GM19023 (cell line): ENCODE results near the gene ST8SIA1.

Source experiments
- ATAC-seq: cut with Tn5 transposase; IDR thresholded peaks from one replicate; pipeline ENCODE4 v1.9.1; 2021; ENCODE audit warnings: mild to moderate bottlenecking, moderate library complexity; ENCODE audit not compliant: unreplicated experiment

The ST8SIA1 gene

DNA sequence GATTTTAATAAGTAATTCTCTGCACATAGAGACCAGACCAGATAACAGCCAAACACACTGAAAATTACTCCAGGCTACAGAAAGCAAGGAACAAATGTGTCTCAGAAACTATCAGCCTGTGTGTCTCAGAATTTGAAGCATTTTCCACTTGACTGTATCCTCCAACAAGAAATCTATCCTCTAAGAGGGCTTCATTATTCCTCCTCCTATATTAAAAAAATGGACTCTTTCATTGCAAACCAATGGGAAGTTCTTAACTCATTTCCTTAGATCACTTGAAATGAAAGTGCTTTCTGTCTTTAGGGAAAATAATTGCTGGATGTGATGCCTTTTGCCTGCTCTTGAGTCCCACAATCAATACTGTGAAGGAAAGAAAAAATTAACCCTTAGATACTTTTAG is 2.3 kb downstream of the ST8SIA1 start:
- ATAC-seq = no peak

DNA sequence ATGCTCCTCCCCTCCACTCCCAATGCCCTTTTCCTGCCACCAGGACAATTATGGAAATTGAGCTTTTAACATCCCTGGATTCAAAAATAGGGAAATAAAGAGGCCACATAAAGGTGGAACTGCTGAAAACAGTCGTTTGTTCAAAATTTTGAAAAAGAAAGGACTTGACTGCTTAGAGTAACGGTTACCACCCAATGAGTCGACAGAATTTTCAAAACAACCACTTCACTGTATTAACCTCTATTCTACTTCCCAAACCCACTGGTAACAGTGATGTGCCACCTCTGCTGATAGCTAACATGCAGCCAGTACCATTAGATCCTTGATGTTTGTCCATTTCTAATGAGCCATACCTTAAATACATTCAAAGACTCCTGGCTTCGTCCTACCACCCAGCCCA is 4.9 kb downstream of the ST8SIA1 start:
- ATAC-seq = no peak

DNA sequence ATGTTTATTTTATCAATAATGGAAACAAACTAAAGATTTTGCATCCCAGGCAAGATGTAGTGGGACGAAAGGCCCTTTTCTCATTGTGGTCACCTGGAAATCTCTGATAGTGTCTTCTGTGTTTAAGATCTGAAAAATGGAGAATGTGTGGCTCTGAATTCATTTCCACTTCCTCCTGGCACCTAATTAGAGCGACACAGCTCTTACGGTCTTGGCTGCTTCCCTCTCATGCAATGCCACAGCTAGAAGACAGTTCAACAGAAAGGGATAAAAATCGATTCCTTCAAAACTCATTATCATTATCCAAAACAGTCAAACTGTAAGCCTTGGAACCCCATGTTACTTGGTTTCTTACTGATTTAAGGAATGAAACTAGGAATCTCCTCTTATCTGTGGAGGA is 9.3 kb downstream of the ST8SIA1 start:
- no peak for ATAC-seq

DNA sequence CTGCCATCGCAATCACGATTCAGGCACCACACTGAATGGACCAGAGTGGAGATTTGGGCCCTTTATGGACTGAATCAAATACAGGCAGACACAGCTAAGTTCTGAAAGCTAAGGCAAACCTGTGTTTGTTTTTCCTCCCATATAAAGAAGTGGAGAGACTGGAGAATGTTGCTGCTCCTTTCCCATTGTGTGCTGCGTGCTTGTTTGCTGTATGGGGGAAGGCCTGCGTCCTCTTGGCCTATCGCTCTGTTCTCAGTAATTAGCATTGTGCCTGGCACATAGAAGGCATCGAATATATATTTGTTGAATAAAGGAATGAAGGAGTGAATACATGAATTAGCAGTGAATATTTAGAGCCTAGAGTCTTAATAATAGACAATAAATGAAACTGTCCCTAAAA is 12.4 kb downstream of the ST8SIA1 start:
- no peak for ATAC-seq

DNA sequence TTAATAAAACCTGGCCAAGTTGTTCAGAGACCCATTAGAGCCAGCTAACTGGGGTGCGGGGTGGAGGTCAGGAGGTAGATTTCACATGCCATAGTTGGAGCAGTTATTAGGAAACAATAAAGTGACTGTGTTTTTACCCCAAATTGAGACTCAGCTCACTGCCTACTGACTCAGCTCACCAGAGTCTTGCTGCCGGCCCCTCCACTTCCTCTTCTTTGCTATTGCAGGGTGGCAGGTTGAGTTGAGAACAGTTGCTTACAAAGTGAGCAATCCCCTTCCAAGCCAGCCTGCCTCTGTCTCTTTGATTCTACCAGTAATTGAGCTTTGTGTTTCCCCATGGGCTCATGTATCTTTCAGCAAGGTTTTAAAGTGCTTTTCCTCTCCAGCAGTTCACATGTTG is 12.9 kb downstream of the ST8SIA1 start:
- no peak for ATAC-seq

DNA sequence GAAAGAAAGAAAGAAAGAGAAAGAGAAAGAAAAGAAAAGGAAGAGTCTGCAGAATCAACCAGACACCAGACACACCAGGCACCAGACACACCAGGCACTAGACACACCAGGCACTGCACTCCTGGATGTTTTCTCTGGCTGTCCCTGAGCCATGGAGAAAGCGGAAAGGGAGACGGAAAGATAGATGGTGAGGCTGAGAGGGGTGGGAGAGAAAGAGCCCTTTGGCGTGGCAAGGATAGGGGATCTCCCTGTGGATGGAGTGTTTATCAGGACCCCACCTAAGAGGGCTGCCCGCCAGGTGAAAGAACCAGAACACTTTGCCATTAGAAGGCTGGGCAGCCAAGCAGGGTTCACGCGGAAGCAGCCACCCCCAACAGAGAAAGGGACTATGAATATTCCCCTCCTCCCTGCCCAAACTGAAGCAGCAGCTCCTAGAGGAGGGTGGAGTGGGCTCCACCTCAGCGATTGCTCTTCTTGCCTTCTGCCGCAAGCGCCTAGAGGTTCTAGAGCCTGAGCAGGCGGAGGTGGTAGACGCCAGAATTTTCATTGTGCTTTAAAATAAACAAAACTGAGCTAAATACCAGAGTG is 13.4 kb downstream of the ST8SIA1 start:
- no peak for ATAC-seq

DNA sequence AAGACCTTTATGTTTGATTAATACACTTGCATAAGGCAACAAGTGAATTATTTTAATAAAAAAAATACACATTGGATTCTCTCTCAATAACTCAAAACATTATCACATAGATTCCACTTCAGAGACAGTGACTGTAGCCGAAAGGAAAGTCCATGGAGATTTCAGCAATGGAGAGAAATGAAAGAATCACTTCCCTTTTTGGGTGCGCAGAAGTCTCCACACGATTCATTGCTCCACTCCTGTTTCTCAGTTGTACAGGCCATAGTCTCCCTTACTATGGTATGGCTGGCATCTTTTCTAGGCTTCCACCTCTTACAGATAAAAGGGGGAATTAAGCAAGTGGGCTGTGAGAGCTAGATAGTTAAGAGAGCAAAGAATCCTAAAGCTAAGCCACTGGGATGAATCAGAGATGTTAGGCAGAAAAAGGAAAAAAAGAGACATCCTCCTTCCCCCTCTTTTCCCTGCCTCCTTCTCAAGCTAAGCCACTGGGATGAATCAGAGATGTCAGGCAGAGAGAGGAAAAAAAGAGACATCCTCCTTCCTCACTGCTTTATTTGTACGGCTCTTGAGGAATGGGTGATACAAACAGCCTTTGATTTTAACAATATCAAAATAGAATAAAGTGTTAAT is 16.3 kb downstream of the ST8SIA1 start:
- no peak for ATAC-seq

DNA sequence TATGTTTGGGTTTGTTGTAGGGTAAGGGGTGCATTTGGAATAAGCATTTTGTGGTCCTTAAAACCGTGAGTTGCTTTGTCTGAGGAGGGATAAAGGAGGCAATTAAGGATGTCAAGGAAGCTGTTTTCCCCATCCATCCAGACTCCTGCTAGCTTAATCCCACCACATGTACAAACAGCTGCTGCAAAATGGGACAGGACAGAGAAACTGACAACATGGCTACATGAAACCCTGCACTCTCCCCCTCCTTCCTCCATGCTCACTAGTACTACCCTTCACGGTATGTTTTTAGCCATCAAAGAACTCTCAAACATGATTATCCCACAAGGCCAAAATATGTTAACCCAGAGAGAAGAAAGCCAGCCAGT is 20.6 kb downstream of the ST8SIA1 start:
- no peak for ATAC-seq

DNA sequence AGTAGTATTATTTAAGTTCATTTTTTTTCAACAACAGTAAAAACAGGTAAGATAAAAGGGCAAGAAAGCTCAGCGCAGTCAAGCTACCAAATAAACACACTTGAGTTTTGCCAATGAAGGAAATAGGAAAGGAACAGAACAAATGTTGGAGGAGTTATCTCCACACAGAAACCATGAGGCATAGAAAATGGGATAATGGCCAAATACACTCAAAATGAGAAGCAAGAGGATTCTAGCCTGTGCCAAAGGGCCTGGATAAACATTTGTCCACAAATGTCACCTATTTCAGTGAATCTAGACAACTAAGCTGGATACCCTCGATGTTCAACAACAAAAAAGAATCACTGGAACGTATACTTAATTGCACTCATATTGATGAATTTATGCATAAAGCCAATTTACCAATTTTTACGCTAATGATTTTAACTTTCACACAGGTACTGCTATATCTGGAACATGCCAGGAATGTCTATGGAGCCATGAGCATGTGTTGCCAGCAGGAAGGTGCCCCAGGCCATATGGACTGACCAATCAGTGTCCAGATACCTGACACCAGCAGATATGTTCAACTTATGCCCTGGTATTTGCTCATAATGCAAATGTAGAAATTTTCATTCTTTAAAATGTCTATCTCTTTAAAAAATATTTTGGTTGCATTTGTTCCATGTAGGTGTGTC is 21.1 kb downstream of the ST8SIA1 start:
- no peak for ATAC-seq

DNA sequence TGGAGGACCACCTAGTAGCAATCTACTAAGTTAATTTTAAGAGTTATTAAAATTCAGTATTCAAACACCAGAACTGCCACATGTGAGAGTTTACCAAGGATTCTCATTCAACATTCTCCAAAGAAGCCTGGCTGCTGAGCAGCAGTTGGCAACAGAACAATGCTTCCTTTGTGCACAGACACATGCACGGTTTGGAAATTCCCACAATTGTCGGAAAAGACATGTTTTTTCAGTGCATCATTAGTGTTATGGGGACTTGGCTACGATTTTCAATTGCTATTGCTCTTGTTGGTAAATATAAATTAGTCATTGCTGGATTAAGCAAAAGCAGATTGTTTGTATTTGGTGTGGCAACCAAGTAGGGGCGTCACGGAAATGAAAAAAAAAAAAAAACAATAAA is 22.2 kb downstream of the ST8SIA1 start:
- ATAC-seq = no peak

DNA sequence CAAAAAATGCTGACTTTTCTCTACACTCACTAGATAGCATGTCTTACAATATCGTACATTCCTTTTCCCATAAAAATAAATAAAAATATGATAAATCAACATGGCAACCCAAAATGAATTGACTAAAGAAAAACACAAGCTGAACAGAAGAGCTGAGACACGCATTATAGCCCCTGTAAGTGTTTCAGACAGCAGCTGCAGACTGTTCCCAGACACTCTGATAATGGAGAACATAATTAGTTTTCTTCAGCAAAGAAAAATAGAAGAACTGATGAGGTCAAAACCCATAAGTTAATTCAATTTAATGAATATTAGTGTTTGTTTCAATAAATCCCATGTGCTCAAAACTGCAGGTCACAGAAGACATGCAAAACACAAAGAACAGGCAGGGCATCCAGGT is 23.8 kb downstream of the ST8SIA1 start:
- ATAC-seq = no peak

DNA sequence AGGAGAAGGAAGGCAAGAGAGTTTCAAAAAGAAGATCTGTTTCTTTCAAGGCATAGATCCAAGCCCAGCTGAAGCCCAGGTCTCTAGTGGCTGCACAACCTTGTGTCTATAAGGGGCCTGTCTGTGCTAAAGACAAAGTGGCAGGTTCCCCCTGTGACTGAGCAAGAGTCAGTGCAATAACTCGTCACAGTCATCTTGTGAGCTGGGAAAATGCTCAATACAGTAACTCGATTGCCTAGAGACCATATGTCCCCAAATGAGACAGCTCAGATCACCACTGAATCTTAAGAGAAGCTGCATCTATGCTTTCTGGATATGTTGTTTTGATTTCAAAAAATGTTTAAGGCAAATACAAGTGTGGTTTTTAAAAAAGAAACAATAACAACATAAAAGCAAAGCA is 24.2 kb downstream of the ST8SIA1 start:
- ATAC-seq = no peak

DNA sequence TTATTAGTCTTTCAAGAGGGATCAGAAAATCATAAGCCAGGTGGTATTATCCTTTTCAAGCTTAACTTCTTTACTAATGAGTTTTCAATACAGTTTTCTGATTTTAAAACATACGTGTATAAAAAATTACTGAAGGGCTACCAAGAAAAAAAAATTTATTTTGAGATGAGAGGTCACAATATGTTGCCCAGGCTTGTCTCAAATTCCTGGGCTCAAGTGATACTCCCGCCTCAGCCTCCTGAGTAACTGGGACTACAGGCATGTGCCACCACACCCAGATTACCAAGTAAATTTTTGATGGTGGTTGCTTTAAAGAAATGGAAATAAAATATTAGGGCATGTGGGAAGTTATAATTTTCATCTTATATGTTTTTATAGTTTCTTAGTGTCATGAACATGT is 26.7 kb downstream of the ST8SIA1 start:
- ATAC-seq = no peak

DNA sequence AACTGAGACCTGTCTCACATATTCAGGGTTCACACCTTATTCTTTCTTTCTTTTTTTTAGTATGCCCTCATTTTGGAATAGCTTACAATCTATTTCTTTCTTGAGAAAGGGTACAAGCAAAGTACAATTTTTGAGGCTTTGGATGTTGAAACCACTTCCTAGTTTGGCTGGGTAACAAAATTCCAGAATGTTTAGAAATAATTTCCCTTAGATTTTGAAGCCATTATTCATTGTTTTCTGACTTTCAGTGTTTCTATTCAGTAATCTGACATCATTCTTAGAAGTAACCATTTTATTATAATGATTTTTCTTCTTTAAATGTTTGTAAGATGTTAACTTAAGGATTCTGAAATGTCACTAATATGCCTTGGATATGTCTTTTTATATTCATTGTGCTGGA is 28.2 kb downstream of the ST8SIA1 start:
- ATAC-seq = no peak

DNA sequence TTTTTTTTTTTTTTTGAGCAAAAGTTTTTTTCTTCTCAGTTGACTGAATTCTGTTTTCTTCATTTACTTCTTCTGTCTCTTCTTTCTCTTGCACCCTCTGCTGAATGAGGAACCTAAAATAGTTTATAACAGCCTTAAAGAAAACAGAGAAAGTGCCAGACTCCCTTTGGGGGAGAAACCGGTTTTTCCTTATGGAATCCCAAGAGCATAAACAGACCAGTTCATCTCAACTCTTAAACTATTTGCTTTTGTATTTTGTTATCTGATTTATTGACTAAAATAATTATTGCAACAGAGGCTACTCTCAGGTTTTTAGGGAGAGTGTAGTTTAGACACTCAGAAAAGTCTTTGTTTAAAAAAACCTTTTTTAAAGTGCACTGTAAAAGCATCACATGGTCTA is 30.2 kb downstream of the ST8SIA1 start:
- ATAC-seq = no peak

DNA sequence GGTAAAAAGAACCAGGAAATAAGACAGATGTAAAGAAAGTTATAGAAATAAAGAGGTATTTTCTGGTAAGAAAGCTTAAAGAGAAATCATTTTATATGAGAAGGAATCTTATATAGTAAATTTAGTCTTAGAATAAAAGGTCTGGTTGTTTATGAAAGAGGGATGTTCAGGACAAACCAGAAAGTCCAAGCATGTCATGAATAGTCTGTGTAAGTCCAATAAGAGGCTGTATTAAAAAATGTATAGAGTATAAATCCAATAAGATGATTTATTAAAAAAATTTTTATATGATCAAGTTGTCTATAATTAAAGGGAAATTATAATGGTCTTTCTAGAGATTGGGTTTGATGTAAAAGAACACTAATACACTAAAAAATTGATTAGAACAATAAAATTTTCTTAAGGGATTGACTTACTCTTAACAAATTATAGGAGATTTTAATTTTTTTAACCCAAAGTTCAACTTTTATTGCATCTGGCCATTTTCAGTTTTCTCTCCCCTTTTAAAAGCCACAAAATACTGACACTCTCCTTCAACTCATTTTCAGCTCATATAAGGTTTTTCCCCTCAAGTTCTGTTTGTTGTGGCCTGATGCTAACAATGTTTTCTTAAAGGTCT is 35.1 kb downstream of the ST8SIA1 start:
- no peak for ATAC-seq

DNA sequence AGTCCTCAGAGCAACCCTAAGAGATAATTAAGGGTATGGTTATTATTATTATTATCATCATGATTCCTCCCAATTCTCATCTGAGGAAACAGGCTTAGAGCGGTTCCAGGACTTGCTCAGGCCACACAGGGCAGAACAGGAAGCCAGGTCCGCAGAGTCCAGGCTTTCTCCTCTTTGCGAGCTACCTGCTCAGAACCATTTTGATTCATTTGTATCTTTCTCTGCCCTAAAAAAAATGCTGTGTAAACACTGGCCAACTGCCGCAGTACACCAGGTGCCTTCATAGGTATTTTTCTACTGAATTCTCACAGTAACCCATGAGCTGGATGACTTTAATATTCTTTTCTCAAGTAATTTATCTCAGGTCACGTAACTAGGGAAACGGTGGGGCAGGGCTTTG is 45.3 kb downstream of the ST8SIA1 start:
- no peak for ATAC-seq

DNA sequence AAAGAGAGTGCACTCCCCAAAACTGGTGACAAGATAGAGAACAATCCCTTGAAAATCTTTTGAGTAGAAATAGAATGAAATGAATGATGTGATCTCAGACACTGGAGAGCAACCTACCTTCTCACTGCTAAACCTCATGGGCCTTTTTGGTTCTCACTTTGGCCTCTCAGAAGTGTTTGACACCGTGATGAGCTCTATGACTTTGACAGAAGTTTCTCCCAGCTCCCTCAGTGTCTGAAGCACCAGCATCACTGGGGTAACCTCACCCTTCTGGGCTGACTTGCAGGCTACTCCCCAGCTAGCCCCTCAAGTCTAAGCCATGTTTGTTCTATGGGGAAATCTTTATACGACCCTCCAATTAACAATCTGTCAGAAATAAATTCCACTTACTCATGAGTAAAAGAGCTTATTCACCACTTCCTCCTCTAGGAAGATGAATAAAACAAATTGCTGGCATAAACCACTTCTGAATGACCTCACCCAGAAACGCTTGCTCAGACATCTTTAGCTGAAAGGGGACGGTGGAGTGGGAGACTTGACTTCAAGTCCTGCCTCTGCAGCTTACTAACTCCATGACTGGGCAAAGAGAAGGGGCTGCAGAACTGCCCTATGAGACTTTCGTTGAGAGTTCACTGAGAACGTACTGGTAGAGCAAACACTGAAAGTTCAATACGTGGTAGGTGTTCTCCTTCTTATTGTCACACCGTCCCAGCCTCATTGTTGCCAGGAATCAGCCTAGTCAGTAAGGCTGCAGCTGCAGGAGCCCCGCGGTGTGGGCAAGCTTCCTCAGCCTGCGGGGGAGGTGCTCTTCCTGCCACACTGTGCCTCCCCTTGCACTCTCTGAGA is 46.5 kb downstream of the ST8SIA1 start:
- no peak for ATAC-seq

DNA sequence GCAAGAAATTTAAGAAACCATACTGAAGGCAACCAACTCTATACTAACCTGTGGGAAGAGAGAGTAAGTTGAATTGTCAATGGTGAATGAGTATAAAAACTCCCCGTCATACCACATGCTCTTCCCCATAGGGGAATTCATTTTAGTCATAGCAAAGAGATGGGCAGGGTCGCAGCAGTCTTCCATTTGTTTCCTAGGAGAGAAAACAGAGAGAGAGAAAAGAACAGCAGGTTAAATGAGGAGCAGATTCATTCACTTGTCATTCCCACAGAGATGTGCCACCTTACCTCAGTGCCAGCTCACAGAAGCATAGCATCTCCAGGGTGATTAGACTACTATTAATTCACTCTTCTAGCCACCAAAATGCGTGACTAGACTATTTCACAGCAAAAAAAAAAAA is 47.4 kb downstream of the ST8SIA1 start:
- no peak for ATAC-seq

DNA sequence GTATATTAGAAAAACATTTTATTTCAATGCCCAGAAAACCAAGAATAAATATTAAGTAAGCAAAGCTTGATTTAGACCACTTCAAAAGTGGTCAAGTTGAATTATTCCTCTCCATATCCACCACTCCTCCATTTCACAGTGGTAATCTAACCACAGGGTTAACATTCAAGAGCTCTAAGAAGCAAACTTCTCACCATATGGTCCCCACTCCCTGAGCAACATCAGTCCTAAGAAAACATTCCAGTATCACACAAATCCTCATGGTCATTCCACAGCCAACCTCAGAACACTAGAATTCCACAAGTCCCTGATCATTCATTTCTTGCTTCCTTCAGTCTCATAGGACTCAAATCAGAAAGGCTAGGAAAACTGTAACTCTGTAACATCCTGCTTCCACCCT is 47.9 kb downstream of the ST8SIA1 start:
- no peak for ATAC-seq

DNA sequence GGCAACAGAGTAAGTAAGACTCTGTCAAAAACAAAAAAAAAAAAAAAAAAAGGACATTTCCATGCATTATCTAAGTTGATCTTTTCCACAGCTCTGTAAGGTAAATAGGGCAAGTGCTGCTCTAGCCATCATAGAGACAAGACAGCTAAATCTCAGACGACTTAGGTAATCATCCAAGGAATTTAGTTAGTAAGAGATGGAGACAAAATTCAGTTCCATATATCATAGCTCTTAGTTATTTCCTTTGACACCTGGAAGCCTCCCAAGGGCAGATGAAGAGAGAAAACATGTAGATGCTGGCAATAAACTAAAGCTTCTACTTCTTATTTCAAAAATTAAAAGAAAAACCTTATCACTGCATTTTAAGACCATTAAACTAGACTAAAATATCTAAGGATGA is 48.7 kb downstream of the ST8SIA1 start:
- no peak for ATAC-seq
